Measurements from ENCODE around the gene PRUNE2.

The PRUNE2 gene

GRCh38 chr9:76654051-76654461 is 251.9 kb downstream of the PRUNE2 start:
- no peak for DNase-seq

GRCh38 chr9:76652894-76653293 is 253.0 kb downstream of the PRUNE2 start:
- no peak for DNase-seq

GRCh38 chr9:76651119-76651705 is 254.7 kb downstream of the PRUNE2 start:
- DNase-seq, result no peak

GRCh38 chr9:76650692-76651091 is 255.2 kb downstream of the PRUNE2 start:
- DNase-seq, result peak in 2 of 3 experiments; percentile 19 to 71

GRCh38 chr9:76649894-76650293 is 256.0 kb downstream of the PRUNE2 start:
- no peak for DNase-seq

- DNase-seq, result no peak
Observed at GRCh38 chr9:76646249-76646648, 259.7 kb downstream of the PRUNE2 start.

- no peak for DNase-seq
Observed at GRCh38 chr9:76644647-76645250, 261.2 kb downstream of the PRUNE2 start.

GRCh38 chr9:76644171-76644570 is 261.7 kb downstream of the PRUNE2 start:
- no peak for DNase-seq

GRCh38 chr9:76643399-76644117 is 262.4 kb downstream of the PRUNE2 start:
- no peak for DNase-seq

GRCh38 chr9:76642701-76643209 is 263.2 kb downstream of the PRUNE2 start:
- no peak for DNase-seq

- no peak for DNase-seq
Observed at GRCh38 chr9:76642074-76642473, 263.8 kb downstream of the PRUNE2 start.

GRCh38 chr9:76638001-76638400 is 267.9 kb downstream of the PRUNE2 start:
- peak in 1 of 3 experiments; percentile 30 for DNase-seq

- DNase-seq, result no peak
Observed at GRCh38 chr9:76637416-76637815, 268.5 kb downstream of the PRUNE2 start.

- DNase-seq, result peak in 2 of 3 experiments; percentile 6 to 37
Observed at GRCh38 chr9:76634356-76635054, 271.4 kb downstream of the PRUNE2 start.

GRCh38 chr9:76630916-76631315 is 275.0 kb downstream of the PRUNE2 start:
- DNase-seq, result no peak

- DNase-seq, result no peak
Observed at GRCh38 chr9:76629205-76629990, 276.5 kb downstream of the PRUNE2 start.

GRCh38 chr9:76628155-76628554 is 277.8 kb downstream of the PRUNE2 start:
- no peak for DNase-seq

- no peak for DNase-seq
Observed at GRCh38 chr9:76626980-76627379, 278.9 kb downstream of the PRUNE2 start.

GRCh38 chr9:76626141-76626540 is 279.8 kb downstream of the PRUNE2 start:
- no peak for DNase-seq

GRCh38 chr9:76624391-76625048 is 281.4 kb downstream of the PRUNE2 start:
- DNase-seq, result no peak

- no peak for DNase-seq
Observed at GRCh38 chr9:76620996-76621395, 284.9 kb downstream of the PRUNE2 start.

GRCh38 chr9:76620581-76620980 is 285.3 kb downstream of the PRUNE2 start:
- no peak for DNase-seq
